Parathyroid adenoma (tissue), 2 donors: ENCODE data around the gene ADORA1.

ENCODE experiments used
- H2AFZ ChIP-seq: fragments of 300-600 bp; sonication (generic); one replicate; pipeline ENCODE4 v1.7.0; 2017; ENCODE audit warnings: antibody characterized with exemption, mild to moderate bottlenecking
- H3K27ac ChIP-seq: fragments of 300-600 bp; sonication (generic); one replicate; pipeline ENCODE4 v1.7.0; 2017
- H3K27me3 ChIP-seq: fragments of 300-600 bp; sonication (generic); one replicate; pipeline ENCODE4 v1.7.0; 2017; ENCODE audit warnings: low read length; ENCODE audit not compliant: control insufficient read depth, insufficient read depth
- H3K36me3 ChIP-seq: fragments of 300-600 bp; sonication (generic); one replicate; pipeline ENCODE4 v1.7.0; 2017; ENCODE audit warnings: low read length; ENCODE audit not compliant: control insufficient read depth, insufficient read depth
- H3K4me1 ChIP-seq: fragments of 300-600 bp; sonication (generic); one replicate; pipeline ENCODE4 v1.7.0; 2017; ENCODE audit warnings: control low read depth
- H3K4me2 ChIP-seq: fragments of 300-600 bp; sonication (generic); one replicate; pipeline ENCODE4 v1.7.0; 2017; ENCODE audit warnings: low read length
- H3K4me3 ChIP-seq: fragments of 300-600 bp; sonication (generic); one replicate; pipeline ENCODE4 v1.7.0; 2017; ENCODE audit warnings: low read depth, low read length
- H3K79me2 ChIP-seq: fragments of 300-600 bp; sonication (generic); one replicate; pipeline ENCODE4 v1.7.0; 2017; ENCODE audit warnings: control low read depth
- H3K9ac ChIP-seq: fragments of 300-600 bp; sonication (generic); one replicate; pipeline ENCODE4 v1.7.0; 2017; ENCODE audit warnings: mild to moderate bottlenecking
- H3K9me3 ChIP-seq: fragments of 300-600 bp; sonication (generic); one replicate; pipeline ENCODE4 v1.7.0; 2017; ENCODE audit warnings: low read length; ENCODE audit not compliant: control insufficient read depth
- TF ChIP-seq, protein P1 (sequence below): fragments of 300-600 bp; sonication (generic); IDR thresholded peaks from one replicate; pipeline ENCODE4 v1.7.0; 2017; ENCODE audit warnings: antibody characterized with exemption, mild to moderate bottlenecking
- donor health status: primary hyperparathyroidism.

Gene ADORA1

DNA sequence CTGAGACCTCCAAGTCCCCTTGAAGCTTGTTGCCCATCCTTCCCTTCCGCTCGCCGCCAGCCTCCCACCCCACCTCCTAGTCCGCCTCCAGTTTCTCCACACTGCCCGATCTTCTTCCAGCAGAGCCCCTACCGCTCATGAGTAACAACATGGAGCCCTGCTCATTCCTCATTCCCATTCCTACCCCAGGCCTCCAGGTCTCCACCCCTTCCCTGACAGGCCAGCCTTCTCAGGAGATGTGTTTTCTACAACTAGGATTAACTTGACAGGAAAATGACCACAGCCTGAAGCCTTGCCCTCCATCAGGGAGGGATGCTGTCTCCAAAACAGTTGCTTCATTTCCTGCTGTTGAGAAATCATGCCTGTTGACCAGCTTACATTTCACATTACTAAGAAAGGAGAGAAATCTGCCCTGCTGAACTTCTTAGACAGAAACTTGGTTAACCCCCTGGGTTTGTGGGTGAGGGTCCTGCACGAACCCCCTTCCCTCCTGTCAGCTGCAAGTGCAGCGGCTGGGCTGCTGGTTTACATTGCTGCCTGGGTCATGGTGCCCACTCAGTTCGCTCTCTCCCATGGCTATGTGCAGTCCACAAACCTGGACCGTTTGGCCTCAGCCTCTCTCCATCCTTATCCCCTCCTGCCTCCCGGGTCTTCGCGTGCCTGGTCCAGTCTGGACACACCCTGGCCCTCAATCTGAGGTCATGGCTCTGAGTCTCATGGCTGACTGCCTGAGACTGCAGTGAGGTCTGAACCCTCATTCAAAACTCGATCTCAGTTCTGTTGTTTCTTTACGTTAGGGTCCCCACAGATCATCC, 75.1 kb downstream of the ADORA1 start:
- no peaks in the 10 kb centered on the region for H3K9me3 ChIP-seq
- H2AFZ ChIP-seq, result no peak overlapping the region
- H3K4me2 ChIP-seq, result no peak overlapping the region
- TF ChIP-seq, protein P1, sequence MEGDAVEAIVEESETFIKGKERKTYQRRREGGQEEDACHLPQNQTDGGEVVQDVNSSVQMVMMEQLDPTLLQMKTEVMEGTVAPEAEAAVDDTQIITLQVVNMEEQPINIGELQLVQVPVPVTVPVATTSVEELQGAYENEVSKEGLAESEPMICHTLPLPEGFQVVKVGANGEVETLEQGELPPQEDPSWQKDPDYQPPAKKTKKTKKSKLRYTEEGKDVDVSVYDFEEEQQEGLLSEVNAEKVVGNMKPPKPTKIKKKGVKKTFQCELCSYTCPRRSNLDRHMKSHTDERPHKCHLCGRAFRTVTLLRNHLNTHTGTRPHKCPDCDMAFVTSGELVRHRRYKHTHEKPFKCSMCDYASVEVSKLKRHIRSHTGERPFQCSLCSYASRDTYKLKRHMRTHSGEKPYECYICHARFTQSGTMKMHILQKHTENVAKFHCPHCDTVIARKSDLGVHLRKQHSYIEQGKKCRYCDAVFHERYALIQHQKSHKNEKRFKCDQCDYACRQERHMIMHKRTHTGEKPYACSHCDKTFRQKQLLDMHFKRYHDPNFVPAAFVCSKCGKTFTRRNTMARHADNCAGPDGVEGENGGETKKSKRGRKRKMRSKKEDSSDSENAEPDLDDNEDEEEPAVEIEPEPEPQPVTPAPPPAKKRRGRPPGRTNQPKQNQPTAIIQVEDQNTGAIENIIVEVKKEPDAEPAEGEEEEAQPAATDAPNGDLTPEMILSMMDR, result no peak
- H3K4me3 ChIP-seq, result no peak overlapping the region
- H3K27me3 ChIP-seq, result no peaks in the 10 kb centered on the region
- H3K79me2 ChIP-seq, result no peaks in the 10 kb centered on the region
- no peak overlapping the region for H3K9ac ChIP-seq
- H3K36me3 ChIP-seq, result no peaks in the 10 kb centered on the region
- no peaks in the 10 kb centered on the region for H3K4me1 ChIP-seq
- no peak overlapping the region for H3K27ac ChIP-seq

GRCh38 chr1:203204756-203205155, 77.2 kb downstream of the ADORA1 start:
- no peaks in the 10 kb centered on the region for H3K79me2 ChIP-seq
- H2AFZ ChIP-seq, result no peak overlapping the region
- H3K36me3 ChIP-seq, result no peaks in the 10 kb centered on the region
- no peaks in the 10 kb centered on the region for H3K9me3 ChIP-seq
- TF ChIP-seq, protein P1, result no peak
- no peaks in the 10 kb centered on the region for H3K27me3 ChIP-seq
- no peak overlapping the region for H3K4me2 ChIP-seq
- no peak overlapping the region for H3K27ac ChIP-seq
- no peak overlapping the region for H3K9ac ChIP-seq
- no peak overlapping the region for H3K4me3 ChIP-seq
- no peaks in the 10 kb centered on the region for H3K4me1 ChIP-seq

- Histone ChIP-seq H3K27me3 (no peaks in the 10 kb centered on the region), H3K9ac (no peak overlapping the region), H3K4me1 (no peaks in the 10 kb centered on the region), H3K4me2 (no peak overlapping the region), H3K36me3 (no peaks in the 10 kb centered on the region), H3K27ac (no peak overlapping the region), H3K9me3 (no peaks in the 10 kb centered on the region), H3K79me2 (no peaks in the 10 kb centered on the region), H3K4me3 (no peak overlapping the region), H2AFZ (no peak overlapping the region)
- TF ChIP-seq, protein P1, result no peak
Observed at GRCh38 chr1:203206129-203206687, 78.7 kb downstream of the ADORA1 start.

DNA sequence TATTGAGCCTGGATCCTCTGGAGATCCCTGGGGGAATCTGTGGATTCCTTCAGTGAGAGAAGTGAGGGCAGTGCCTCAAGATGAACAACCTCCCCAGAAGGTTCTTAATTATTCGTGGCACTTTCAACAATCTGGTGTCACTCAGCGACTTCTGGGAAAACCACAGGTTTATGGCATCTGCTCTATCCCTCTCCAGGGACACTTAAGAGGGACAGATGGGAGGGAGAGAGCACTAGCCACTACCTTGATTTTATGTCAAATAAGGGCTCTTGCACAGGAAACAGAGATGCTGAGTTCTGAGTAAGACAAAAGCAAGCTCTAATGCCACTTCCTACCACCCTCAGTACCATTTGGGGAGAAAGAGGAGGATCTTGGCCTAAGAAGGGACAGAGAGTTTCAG, 80.2 kb downstream of the ADORA1 start:
- H3K4me1 ChIP-seq, result no peaks in the 10 kb centered on the region
- no peaks in the 10 kb centered on the region for H3K79me2 ChIP-seq
- H3K9me3 ChIP-seq, result no peaks in the 10 kb centered on the region
- H3K4me2 ChIP-seq, result no peak overlapping the region
- H3K27me3 ChIP-seq, result no peaks in the 10 kb centered on the region
- no peaks in the 10 kb centered on the region for H3K36me3 ChIP-seq
- no peak overlapping the region for H3K4me3 ChIP-seq
- no peak overlapping the region for H3K9ac ChIP-seq
- no peak overlapping the region for H2AFZ ChIP-seq
- TF ChIP-seq, protein P1, result no peak
- no peak overlapping the region for H3K27ac ChIP-seq
